T-helper 1 cell (primary cell): ENCODE data around the gene FAU.
"Not testable (repeated sequence)": the region's sequence is repeated elsewhere in the genome, so short reads cannot be mapped to it uniquely, and the experiment has no call there.

ENCODE experiments used
- DNase-seq, 5 donors: peaks; one replicate each; pipeline ENCODE4 v3.0.0-alpha.2; 2012 to 2020
- total RNA-seq, 4 donors: gene quantifications; one replicate each; lab custom pipeline; 2026; lab: John Stamatoyannopoulos, UW

The FAU gene
- total RNA-seq = 244 to 377 (median 313) reads per million in 4 donors

GRCh38 chr11:65121865-65122696 lies at the start of gene FAU, which contains the start of gene MRPL49:
Gene FAU (minus strand): TSS chr11:65122134. CDS start chr11:65121813, 321 bp downstream.
Gene MRPL49 (plus strand): TSS chr11:65122321. CDS start chr11:65122347, 26 bp downstream.
- peak; percentile 98 to 99 (median 99) for DNase-seq

DNA sequence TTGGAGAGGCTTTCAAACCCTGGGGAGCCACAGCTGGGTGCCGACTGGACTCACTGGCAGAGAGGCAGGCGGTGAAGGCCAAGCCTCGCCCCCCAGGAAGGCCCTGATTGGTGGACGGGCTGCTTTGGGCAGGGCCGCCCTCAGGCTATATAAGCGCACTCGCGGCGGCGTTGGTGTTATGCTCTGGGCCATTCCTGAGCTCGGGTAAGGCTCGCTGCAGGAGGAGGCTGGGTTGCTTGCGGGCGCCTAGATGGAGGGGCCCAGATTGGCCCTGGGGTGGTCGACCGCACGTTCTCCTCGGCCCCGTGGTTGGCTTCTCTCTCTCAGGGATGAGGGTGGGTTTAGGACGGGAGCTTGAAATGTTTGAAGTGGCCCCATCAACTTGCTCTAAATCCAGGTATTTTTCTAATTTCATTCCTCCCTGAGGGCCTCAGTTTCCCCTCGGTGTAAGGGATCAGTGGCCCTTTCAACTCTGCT lies 48.2 kb upstream of the FAU start, which contains the start of gene SPDYC:
SPDYC (plus strand) TSS at position 176 of the 477 bp plus-strand sequence. CDS start 1,125 bp downstream, outside the sequence.
- no peak for DNase-seq

- DNase-seq = no peak
Observed at GRCh38 chr11:65169164-65169641, 47.3 kb upstream of the FAU start.

DNA sequence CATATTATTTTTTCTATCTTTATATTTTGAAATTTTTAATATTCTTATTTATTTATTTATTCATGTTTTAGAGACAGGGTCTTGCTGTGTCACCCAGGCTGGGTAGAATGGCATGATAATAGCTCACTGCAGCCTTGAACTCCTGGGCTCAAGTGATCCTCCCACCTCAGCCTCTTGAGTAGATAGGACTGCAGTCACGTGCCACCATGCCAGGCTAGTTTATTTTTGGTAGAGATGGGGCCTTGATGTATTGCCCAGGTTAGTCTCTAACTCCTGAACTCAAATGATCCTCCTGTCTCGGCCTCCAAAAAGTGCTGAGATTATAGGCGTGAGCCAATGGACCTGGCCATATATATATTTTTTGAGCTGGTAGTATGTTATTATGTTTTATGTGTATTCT lies 45.7 kb upstream of the FAU start:
- no peak for DNase-seq

GRCh38 chr11:65166893-65167292 lies 45.0 kb upstream of the FAU start:
- DNase-seq = no peak

DNA sequence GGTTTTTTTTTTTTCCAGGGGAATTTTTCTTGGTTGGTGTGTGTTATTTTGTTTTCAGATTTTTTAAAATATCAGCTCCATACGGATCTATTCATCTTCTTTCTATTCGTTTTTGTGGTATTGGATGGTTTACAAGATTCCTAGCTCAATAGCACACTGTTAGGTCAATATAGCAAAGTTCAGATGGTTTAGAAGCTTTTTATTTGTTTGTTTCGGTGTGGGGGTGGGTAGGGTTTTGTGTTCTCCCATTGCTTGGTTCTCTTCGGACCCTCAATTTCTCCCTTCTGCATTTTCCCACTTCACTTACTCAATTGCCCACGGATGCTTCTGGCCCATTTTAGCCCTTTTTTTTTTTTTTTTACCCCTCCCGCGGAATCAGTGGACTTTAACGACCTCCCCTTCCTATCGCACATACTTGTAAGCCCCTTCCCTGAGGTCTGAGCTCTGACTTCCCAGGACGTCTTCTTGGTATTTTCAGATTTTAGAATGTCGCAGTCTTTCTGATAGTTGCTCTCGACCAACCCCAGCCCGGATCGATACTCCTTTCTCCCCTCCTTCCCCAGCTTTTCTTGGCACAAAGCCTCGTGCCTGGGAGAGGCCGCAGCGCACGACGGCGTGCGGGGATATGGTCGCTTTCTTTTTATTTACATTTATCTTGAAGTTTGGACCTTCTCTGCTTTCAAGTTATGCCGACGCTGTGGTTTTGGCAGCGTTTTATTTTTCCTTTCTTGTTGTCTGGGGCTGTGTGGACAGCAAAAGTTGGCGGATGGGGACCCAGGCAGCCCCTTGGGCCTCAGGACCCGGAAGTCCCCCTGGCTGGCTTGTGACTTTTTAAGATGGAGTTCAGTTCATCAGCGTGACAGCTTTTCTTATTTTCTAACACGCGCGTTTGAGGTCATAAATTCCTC lies 43.7 kb upstream of the FAU start:
- no peak for DNase-seq

DNA sequence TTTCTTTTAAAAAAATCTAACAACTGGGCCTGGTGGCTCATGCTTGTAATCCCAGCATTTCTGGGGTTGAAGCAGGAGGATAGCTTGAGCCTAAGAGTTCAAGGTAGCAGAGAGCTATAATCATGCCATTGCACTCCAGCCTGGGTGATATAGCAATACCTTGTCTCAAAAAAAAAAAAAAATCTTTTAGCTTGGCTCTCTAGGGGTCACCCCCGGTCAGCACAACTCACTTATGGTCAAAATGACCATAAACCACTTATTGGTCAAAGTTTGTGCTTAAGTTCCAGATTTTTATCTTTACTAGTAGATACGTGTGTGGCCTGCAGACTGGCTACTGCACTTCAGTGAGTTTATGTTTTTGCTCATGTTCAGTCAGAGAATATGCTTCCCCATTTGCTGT lies 41.8 kb upstream of the FAU start:
- no peak for DNase-seq

- no peak for DNase-seq
Observed at GRCh38 chr11:65160643-65161042, 38.7 kb upstream of the FAU start.

DNA sequence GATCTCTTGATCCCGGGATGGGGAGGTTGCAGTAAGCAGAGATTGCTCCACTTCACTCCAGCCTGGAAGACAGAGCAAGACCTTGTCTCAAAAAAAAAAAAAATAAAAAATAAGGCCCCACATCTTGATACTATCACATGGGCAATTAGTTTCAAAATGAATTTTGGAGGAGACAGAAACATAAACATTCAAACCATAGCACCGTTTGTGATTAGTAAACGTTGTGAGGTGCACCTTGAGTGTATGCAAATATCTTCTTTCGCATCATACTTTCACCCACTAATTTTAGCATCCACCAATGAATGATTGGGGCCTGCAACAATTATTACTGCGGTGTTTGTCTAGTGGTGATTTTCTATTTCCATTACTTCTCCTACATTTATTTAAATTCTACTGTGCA lies 37.1 kb upstream of the FAU start:
- DNase-seq = no peak

DNA sequence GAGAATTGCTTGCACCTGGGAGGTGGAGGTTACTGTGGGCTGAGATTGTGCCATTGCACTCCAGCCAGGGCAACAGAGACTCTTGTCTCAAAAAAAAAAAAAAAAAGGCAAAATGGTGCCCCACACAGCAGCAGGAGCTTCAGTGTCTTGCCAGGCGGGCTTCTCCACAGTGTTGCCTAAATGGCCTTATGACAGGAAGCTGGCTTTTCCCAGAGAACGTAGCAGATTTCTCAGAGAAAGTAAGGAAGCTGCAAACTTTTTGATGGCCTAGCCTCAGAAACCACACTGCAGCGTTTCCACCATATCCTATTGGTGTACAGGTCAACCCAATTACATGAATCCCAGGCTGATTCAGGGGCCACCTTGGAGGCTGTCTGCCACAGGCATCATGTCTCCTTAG lies 35.4 kb upstream of the FAU start:
- no peak for DNase-seq

GRCh38 chr11:65156926-65157325 lies 35.0 kb upstream of the FAU start:
- no peak for DNase-seq

DNA sequence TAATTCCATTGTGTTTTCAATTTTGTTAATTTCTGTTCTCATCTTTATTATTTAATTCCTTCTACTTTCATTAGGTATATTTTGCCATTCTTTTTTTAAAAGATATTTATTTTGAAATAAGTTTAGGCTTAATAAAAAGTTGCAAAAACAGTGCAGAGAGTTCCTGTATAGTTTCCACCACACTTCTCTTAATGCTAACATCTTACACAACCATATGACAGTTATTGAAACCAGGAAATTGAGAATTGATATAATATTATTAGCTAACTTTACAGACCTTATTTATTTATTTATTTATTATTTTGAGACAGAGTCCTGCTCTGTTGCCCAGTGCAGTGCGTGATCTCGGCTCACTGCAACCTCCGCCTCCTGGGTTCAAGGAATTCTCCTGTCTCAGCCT lies 34.3 kb upstream of the FAU start:
- no peak for DNase-seq

DNA sequence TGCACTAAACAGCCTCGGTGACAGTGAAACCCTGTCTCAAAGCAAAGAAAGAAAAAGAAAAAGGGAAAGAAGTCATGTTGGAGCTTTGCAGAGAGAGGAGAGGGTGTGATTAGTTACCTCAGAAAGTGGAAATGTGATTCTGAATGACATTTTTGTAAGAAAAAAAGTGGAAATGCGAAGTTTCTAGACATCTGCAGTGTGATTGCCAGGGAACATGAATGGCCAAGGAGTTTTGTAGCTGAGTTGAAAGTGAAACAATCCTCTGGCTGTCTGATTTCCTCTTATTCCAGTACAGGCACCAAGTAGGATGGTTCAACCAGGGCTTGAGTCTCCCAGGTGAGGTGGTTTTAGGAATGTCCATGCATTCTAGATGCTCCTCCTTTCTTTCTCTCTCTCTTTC lies 30.2 kb upstream of the FAU start:
- no peak for DNase-seq

- DNase-seq = no peak
Observed at GRCh38 chr11:65151331-65151899, 29.5 kb upstream of the FAU start.

DNA sequence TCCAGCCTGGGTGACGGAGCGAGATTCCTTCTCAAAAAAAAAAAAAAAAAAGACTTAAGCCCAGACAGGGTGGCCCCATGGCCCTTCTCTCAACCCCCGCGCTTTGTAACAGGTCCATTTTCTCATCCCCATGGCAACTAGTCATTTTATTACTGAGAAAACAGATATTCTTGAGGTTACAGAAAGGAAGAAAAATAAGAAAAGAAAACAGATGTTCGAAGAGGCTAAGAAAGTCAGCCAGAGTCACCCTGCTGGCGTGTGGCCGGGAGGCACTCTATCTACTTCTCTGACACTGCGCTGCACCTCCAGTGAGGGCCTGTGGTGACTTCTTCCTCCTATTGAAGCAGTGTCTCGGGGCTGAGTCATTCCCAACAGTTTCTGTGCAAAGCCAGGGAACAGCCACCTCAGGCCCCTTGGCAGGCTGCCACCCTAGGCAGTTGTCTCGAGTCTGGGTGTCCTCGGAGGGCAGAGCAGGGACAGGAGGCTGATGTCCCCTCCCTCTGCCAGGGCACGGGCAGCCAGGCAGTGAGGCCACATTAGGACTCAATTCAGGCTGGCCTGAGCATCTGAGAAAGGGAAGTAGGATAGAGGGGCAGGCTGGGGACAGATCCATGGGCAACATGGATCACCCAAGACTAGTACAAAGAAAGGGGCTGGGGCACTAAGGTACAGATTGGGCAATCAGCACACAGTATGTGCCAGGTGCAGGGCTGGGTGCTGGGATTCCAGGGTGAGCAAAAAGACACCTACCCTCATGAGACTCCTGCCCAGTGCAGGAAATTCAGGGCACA lies 28.8 kb upstream of the FAU start:
- DNase-seq = peak in 1 of 5 donors; percentile 14

- not testable (repeated sequence) for DNase-seq
Observed at GRCh38 chr11:65150131-65150508, 28.2 kb upstream of the FAU start.

DNA sequence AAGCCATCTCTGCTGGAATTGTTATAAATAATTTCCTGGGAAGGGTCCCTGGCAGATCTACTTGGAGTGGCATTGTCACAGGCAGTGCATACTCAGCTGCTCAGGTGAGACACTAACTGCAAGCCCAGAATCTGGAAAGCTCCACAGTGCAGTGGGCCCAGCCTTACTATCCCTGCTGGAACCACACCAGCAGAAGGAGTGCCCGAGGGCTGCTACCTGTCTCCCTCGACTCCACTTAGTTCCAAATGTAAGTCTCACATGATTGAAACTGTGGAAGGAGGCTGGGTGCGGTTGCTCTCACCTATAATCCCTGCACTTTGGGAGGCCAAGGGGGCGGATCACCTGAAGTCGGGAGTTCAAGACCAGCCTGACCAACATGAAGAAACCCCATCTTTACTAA lies 26.7 kb upstream of the FAU start:
- DNase-seq = no peak

DNA sequence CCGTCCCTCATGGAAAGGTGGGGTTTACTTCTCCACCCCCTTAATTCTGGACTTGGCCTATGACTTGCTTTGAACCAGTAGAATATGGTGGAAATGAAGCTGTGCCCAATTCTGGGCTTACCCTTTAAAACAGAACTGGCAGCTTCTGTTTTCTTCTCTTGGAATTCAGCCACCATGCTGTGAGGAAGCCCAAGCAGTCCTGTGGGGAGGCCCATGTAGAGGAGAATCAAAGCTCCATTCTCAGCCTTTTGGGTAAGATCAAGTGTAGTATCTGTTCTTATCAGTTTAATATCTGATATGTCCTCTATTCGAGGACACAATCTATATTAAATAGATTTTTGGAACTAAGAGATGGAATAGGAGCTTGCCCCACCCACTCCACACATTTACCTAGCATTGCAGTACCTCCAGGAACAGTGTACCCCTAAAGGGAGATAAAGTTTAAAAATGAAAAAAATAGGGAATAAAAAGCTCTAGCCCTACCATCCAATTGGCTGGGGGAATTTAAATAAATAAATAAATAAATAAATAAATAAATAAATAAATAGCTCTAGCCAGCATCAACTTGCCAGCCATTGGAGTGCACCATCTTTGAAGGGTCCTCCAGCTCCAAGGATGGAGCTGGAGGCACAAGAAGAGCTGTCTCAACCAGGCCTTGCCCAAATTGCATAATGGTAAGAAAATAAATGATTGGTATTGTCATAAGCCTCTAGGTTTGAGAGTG lies 25.6 kb upstream of the FAU start:
- no peak for DNase-seq

- DNase-seq = no peak
Observed at GRCh38 chr11:65141896-65142494, 20.1 kb upstream of the FAU start.

DNA sequence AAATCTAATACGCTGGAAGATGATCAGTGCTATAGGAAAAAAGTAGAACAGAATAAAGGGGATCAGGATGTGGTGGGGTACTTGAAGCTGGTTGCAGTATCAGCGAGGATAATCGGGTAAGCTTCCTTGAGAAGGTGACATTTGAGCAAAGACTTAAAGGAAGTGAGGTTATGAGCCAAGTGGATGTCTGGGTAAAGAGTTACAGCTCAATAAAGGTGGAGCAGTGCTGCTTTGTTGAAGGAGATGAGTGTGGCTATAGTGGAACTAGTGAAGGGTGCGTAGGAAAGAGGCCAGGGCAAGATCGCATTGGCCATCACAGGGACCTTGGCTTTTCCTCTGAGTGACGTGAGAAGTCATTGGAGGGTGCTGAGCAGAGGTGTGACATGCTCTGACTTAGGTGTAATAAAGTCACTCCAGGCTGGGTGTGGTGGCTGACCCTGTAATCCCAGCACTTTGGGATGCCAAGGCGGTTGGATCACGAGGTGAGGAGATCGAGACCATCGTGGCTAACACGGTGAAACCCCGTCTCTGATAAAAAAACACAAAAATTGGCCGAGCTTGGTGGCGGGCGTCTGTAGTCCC lies 14.7 kb upstream of the FAU start:
- DNase-seq = no peak
